HCT116 (cell line): ENCODE data around the gene ERCC5.

ENCODE experiments used
- TF ChIP-seq, protein P1 (sequence below), 3 experiments: fragments of 200-600 bp in 1 of 3; sonication (generic) in 1 of 3; IDR thresholded peaks in 2 of 3; conservative IDR thresholded peaks in 1 of 3; 2 replicates each; pipeline ENCODE4 v1.5.1; 2012 to 2017; ENCODE audit warnings: low read depth in 2 of 3, low read length in 2 of 3, antibody characterized with exemption in 1 of 3, borderline replicate concordance in 1 of 3, control low read depth in 1 of 3, mild to moderate bottlenecking in 1 of 3, mixed read lengths in 1 of 3, mixed run types in 1 of 3, moderate library complexity in 1 of 3; ENCODE audit not compliant: insufficient read depth in 1 of 3
- TF ChIP-seq, protein P2 (sequence below): IDR thresholded peaks from 2 replicates; pipeline ENCODE4 v1.6.1; 2012

DNA sequence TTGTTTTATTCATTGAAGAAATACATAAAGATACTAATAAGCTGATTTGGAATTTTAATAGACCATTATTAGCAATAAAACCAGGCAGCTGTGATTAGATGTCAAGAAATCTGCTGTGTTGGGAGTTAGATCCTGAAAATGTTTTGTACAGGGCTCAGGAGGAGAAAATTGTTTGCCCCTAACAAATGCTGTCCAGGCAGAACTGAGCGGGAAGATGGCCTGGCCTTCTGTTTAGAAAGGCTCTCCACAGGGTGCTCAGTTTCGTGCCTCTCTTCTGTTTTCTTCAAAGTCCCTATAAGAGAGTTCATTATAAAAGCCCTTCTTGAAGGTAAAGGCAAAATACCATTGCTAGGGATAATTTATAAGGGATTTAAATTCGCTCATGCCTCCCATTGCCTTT is 64.1 kb downstream of the ERCC5 start:
- TF ChIP-seq, protein P1, sequence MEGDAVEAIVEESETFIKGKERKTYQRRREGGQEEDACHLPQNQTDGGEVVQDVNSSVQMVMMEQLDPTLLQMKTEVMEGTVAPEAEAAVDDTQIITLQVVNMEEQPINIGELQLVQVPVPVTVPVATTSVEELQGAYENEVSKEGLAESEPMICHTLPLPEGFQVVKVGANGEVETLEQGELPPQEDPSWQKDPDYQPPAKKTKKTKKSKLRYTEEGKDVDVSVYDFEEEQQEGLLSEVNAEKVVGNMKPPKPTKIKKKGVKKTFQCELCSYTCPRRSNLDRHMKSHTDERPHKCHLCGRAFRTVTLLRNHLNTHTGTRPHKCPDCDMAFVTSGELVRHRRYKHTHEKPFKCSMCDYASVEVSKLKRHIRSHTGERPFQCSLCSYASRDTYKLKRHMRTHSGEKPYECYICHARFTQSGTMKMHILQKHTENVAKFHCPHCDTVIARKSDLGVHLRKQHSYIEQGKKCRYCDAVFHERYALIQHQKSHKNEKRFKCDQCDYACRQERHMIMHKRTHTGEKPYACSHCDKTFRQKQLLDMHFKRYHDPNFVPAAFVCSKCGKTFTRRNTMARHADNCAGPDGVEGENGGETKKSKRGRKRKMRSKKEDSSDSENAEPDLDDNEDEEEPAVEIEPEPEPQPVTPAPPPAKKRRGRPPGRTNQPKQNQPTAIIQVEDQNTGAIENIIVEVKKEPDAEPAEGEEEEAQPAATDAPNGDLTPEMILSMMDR (IDR thresholded peaks at IDR 0.05 in 2 of 3, conservative IDR thresholded peaks at IDR 0.05 in 1 of 3; ENCODE audit: borderline replicate concordance in 1 of 3, insufficient read depth in 1 of 3, low read depth in 2 of 3, low read length in 2 of 3) = no peak
- TF ChIP-seq, protein P2, sequence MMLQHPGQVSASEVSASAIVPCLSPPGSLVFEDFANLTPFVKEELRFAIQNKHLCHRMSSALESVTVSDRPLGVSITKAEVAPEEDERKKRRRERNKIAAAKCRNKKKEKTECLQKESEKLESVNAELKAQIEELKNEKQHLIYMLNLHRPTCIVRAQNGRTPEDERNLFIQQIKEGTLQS = no peak
